Islet of Langerhans (tissue), 1 donor: ENCODE data around the gene DRAP1.

ENCODE experiments used
- FAIRE-seq: peaks from one replicate; lab custom pipeline; 2011; peaks lifted over from hg19 to GRCh38; lab: Jason Lieb, UNC

The DRAP1 gene

DNA sequence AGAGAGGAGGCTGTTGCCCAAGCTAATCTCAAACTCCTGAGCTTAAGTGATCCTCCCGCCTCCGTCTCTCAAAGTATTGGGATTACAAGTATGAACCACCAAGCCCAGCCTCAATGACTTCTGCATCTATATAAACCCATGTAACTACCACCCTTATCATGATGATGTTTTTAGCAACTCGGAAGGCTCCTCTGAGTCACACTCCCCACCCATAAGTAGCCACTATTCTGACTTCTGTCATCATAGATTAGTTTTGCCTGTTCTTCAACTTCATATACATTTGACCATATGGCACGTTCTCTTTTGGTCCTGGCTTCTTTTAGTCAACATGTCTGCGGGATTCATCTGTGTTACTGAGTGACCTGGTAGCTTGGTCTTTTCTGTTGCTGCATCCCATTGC lies 12.6 kb upstream of the DRAP1 start:
- FAIRE-seq, result no peak

DNA sequence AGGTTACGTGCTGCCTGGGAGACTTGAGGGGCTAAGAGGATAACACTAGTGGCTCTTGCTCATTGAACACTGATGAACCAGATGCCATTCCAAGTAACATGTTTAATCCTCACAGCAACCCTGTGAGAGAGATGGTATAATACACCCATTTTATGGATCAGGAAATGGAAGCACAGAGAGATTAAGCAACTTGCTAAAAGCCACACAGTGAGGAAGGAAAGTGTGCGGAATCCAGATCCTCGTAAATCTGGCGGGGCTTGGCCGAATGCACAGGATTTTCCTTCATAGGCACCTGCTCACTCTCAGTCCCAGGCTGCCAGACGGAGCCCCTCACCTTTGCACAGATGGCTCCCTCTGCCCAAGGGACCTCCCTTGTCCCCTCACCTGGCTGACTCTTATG lies 11.3 kb upstream of the DRAP1 start:
- no peak for FAIRE-seq

DNA sequence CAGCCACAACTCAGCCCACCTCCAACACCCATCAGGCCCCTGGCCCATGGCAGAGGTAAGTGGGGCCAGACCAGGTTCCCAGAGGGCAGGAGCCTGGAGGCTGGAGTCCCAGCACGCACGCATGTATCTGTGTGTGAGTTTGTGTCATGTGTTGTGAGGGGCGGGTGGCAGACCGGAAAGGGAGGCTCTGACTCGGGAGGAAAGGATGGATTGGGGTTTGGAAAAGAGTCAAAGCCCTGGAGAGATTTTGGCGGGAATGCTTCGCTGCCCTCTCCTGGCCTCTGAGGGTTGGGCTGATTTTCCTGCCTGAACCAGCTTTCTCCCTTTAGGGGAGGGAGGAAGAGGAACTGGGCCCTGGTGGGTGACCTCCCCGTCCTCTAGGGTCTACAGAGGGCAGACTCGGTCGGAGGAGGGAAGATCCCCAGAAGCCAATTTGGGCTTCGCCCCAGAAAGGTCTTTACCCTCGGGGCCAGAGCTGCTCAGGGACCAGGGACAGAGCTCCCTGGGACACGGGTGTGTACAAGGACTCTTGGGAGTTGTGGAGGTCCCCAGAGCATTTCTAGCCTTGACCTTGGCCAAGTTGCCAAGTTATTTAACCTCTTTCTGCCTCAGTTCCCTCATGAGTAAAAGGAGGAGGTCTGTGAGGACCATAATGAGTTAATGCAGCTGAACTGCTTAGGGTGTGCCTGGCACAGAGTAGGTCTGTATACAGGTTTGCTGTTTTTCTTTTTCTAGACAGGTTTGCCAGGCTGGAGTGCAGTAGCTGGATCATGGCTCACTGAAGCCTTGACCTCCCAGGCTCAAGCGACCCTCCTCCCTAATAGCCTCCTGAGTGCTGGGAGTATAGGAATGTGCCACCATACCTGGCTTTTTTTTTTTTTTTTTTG lies 7.3 kb upstream of the DRAP1 start:
- FAIRE-seq, result no peak

DNA sequence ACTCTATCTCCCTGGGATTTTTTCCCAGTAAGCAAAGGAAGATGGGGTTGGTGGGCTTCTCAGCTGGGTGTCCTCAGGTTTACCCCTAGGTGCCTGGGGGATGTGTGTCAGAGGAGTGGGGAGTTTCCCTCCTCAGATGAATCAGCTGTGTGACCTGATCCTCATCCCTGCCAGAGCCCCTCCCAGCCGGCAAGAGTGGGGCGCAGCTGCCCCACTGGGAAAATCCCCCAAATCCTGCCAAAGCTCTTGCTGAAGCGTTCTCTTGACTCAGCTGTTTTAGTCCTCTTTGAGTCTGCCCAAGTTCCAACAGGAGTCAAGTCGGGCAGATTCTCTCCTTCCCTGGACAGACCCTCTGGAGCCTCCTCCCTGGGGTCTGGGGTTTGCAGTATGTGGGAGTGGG lies 6.4 kb upstream of the DRAP1 start:
- no peak for FAIRE-seq

DNA sequence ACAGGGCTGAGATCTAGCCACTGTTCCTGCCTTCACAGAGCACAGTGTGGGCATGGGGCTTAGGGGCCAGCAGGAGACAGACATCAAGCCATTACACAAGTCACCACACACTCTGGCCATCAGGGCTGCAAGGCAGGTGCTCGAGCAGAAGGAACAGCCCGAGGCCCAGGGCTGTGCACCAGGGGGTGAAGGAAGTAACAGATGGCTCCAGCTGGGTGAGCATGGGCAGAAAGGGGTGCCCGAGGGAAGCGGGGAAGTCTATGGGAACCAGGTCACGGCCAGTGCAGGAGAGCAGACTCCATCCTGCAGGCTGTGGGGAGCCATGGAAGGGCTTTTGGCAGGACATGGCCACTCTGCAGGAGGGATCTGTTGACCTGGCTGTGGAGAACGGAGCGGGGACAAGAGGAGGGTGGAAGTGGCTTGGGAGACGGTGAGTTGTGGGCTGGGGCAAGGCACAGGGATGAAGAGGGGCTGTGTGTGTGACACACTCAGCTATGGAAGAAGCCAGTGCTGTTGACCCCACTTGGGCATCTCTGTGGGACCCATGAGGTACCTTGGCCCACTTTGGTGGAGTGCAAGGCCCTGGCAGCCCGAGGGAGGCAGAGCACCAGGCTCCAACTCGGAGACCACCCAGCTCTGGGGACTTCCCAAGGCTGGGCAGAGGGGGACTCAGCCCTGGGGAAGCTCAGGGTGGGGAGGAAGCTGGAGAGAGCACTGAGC lies 4.0 kb upstream of the DRAP1 start:
- FAIRE-seq, result no peak

DNA sequence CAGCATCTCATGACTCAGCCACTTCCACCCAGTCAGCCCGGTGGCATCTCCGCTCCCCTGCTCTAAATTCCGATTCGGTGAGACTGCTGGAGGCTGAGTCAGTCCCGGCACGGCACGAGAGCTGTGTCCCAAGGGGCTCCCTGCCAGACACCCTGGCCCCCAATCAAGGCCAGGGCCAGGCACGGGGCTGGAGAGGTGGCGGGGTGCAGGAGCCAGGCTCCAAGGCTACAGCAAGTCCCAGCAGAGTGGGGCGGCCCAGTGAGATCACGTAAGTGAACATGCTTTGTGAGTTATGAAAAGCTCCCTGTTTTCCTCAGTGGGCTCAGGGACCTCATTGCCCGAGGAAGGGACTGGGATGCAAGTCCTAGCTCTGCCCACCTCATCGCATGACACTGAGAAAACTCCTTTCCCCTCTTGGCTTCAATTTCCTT lies 3.4 kb upstream of the DRAP1 start:
- FAIRE-seq, result no peak

DNA sequence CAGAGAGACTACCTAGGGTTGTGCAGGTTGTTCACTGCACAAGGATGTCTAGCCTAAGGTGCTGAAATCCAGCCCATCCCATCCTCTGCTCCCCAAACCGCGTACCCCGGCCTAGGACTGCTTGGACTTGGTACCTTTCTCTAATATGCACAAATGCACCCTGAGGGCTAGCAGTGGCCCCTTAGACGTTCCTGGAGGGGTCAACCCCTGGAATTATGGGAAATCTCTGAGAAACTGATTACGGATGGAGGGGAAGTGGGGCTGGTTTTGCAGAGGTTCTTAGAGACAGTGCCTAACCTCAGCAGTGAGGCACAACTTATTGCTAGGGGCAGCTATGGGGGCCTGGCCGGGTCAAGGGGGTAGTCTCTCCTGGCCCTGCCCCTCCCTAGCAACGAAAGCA lies 2.8 kb upstream of the DRAP1 start:
- no peak for FAIRE-seq

DNA sequence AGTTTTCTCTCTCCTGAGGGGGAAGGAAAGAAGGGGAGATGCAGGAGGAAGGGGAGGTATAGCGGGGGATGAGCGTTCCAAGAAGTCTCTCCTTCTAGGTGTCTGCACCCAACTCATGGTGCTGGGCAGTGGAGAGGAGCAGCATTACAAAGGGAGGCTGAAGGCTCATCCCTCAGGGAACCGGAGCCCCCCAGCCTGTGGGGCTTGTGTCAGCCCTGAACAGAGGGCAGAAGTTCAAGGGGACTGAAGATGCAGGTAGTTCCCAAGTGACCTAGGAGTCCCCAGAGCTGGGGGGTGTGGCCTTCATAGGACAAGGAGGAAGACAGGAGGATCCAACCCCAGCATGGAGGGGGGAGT lies 2.2 kb upstream of the DRAP1 start:
- no peak for FAIRE-seq

DNA sequence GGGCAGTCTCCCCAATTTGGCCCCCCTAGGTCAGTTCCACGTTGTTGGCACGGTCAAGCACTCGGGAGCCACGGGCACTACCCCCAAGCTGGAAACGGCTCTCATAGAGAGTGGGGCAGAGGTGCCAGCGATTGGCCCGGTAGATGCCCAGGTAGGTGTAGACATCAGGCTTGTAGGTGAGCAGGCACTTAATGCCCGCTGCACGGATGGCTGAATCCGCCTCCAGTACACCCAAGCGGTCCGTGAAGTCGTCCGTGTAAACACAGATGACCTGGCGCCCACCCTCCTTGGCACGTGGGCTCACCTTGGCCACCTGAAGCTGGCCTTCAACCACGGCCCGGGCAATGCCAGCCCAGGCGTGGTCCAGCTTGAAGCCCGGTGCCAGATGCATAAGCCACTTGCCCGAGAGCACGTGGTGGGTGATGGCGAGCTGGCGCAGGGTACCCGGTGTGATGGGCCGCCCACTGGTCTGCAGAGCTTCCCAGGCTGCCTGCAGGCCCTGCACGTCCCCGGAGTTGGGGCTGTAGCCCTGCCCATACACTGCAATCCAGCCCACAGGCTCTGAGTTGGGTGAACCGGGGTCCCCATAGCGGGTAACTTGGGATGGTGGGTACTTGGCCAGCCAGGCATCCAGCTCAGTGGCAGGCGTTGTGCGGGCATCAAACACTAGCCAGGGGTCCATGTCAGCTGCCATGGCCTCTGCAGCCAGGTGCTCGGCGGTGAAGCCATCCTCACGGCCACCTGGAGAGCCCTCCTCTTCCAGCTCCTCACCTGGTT lies 1.6 kb upstream of the DRAP1 start:
- no peak for FAIRE-seq

DNA sequence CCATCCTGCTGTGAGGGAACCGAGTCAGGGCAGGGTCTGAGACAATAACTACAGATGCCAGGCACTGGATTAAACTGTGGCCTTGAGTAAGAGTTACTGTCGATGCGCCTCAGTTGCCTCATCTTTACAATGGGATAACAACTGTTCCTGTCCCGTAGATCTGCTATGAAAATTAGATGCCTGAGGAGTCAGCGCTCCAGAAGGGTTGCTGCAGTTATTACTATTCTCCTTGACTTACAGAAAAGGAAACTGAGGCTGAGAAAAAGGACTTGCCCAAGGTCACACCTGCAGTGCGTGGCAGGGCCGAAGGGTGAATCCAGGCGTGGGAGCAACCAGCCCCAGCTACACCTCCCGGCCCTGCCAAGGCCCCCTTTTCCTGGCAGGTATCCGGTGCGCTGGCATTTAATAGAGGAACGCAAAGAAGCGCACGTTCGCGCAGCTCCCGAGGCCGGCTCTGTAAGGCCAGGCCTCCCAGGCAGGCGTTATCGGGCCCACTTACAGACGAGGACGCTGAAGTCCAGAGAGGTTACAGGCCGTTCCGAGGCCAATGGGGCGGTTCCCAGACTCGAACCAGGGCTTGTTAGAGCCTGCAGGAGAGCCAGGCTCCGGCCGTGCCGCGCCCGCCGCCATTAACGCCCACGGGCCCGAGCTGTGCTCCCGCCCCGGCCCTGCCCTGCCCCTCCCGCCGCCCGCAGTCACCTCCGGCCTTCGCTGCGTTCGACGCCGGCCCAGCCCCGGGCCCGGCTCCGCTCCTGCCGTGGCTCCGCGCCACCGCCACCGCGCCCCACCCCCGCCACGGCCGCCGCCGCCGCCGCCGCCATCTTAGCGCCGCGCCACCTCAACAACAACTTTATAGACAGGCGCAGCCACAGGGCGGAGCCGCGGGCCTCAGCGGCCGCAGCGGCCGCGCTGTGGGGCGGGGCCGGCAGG lies 750 bp upstream of the DRAP1 start, which contains the start of gene C11orf68:
Gene C11orf68 (minus strand): TSS at position 852 of the 930 bp plus-strand sequence. CDS start 31 bp downstream, at position 821.
- FAIRE-seq, result no peak

DNA sequence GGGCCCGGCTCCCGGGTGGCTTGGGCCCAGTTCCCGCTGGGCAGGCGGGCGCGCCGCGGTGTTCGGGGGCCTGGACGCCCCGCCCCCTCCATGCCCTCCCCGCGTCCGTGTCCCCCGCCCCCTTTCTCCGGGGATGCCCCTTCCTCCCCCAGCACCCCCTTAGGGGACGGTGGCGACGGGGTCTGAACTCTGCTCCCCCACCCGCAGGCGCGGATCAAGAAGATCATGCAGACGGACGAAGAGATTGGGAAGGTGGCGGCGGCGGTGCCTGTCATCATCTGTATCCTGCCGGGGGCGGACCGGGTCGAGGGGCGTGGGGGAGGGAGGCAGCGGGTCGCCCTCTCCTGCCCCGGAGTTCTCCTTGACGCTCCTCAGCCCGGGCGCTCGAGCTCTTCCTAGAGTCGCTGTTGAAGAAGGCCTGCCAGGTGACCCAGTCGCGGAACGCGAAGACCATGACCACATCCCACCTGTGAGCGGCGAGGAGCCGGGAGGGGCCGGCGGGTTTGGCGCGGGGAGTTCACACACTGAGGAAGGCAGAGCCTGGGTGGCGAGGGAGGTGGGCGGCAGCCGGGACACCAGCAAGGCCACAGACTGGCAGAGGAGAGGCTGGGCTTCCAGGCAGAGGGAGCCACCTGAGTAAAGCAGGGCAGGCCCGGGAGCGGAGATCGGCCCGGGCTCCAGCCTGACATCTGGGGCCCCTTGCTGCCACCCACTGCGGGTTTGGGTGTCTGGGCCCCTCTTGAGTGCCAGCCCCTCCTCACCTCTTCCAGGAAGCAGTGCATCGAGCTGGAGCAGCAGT lies 546 bp downstream of the DRAP1 start:
- FAIRE-seq, result no peak

DNA sequence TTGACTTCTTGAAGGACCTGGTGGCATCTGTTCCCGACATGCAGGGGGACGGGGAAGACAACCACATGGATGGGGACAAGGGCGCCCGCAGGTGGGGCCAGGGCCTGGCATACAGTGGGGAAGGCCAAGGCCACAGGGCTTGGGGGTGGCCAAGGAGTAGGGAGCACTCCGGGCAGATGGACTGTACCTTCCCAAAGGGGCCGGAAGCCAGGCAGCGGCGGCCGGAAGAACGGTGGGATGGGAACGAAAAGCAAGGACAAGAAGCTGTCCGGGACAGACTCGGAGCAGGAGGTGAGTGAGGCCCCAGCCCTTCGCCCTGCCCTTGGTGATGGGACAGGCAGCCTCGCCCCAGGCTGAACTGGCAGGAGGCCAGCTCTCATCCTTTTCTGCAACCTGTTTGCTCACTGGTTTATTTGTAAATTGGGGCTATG lies 1.2 kb downstream of the DRAP1 start:
- no peak for FAIRE-seq

DNA sequence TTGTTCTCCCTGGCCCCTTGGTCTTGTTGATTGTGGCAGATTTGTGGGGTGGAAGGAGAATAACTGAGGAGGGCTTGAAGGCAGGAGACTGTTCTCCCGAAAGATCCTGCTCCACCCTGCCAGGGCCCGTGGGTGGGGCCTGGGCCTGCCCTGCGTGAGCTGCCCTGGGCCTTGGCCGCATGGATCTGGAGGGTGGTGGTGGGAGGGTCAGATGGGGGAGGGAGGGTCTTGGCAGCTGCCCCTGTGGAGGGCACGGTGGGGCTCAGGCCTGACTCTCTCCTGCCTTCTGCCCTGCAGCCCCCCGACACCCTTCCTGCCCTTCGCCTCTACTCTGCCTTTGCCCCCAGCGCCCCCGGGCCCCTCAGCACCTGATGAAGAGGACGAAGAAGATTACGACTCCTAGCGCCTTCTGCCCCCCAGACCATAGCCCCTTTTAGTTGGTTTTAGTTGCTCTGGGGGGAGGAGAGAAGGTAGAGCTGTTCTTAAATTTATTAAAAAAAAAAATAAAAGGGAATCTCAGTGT lies 1.9 kb downstream of the DRAP1 start:
- no peak for FAIRE-seq

DNA sequence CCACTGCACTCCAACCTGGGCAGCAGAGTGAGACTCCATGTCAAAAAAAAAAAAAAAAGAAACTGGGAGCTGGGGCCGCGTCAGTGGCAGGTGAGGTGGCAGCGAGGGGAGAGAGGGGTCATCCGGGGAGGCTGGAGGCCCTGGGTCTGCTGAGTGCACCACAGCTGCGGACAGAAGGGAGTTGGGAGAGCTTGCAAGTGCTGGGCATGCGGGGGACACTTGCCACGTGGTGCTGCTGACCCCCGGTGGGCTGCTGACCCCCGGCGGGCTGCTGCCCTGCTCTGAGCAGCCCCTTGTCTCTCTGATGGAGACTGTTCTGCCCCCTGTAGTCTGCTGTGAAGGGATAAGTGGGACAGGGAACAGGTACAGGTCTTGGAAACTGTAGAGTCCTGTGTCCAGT lies 2.6 kb downstream of the DRAP1 start:
- FAIRE-seq, result no peak

DNA sequence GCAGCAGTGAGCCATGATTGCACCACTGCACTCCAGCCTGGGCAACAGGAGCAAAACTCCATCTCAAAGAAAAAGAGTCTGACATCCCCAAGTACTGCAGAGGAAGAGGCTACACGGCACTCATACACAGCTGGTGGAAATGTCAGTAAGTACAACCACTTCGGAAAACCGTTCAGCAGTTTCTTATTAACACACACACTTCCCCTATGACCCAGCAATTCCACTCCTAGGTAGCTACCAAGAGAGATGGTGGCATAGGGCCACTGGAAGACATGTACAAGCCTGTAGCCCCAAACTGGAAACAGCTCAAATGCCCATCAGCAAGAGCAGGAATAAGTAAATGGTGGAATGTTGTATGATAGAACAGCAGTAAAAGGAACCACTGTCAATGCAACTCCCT lies 3.3 kb downstream of the DRAP1 start:
- no peak for FAIRE-seq

DNA sequence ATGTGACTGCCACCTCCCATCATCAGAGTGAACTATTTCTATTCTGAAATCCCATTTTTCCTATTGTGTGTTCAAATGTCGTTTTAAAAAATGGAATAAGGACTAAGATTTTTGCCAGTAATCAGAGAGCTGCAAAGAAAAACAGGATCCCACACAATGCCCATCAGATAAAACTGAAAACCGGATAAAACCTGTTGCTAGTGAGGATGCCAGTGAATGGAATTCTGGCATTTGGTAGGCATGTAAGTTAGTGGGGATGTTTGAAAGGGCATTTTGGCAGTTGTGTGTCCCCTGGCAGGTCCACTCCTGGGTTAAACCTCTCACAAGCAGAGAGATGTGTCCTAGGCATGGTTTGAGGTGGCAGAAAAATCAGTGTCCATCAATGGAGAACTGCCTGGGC lies 6.2 kb downstream of the DRAP1 start:
- FAIRE-seq, result no peak

DNA sequence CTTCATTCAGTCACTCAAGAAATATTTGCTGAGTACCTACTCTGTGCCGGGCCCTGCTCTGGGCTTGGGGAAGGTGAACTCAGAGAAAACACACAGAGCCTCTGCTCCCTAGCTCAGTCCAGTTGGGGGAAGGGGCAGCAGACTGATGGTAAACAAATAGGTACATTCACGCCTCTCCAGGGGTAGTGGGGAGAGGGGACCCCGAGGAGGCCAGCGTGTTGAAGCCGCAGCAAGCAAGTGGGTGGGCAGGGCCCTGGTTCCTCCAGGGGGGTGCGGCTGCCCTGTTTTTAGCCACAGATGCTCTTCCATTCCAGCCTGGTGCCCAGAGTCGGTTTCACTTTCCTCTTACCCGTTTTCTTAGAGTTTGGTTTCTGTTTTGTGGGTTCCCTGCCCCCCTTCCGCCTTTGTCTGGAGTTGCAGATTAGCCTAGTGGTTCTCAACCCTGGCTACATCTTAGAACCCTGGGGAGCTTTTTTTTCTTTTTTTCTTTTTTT lies 8.7 kb downstream of the DRAP1 start:
- no peak for FAIRE-seq

DNA sequence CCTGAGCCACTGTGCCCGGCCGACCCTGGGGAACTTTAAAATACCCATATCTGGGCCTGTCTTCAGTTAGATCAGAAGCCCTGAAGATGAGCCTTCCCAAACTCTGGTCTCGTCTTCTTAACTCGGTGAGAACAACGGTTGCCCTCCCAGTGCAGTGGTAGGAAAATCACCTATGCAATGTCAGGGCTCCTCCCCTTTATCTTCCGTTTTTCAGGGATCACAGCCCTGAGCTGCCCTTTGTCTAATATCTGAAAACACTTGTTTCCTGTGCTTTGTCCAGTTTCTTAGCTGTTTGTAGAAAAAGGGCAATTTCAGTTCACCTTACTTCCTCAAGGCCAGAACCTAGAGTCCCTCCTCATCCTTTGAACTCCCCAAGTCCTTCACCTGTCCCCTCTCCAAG lies 9.4 kb downstream of the DRAP1 start:
- FAIRE-seq, result no peak

DNA sequence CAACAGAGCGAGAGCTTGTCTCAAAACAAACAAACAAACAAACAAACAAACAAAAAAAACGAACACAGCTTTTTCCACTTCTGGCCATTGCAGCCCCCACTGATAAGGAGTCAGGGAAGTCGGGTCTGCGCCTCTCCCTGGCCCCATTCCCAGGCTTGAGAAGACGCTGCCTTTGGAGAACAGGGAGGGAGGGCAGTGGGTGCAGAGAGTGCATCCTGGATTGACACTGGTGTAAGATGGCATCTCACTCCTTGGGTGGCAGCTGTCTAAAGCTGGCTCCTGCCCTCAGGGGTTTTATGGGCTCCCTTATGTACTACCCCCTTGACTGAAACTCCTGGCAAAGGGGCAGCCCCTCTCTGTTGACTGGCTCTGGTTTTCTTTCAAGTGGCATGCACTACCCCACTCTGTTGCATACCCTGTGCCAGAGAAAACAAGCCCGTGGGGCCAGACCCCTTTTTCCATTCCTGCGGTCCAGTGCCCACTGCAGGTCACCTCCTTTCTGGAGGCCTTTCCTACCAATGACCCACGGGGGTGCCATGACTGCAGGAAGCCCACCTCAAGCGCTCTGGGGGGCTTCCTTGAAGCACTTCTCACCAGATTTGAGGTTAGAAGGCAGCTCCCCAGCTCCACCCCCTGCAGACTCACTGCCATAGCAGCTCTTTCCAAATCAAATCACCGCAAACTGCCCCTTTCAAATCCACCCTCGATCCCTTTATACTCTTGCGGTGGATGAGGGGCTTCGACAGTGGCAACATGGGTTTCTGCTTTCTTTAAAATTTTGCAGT lies 12.7 kb downstream of the DRAP1 start:
- FAIRE-seq, result no peak

DNA sequence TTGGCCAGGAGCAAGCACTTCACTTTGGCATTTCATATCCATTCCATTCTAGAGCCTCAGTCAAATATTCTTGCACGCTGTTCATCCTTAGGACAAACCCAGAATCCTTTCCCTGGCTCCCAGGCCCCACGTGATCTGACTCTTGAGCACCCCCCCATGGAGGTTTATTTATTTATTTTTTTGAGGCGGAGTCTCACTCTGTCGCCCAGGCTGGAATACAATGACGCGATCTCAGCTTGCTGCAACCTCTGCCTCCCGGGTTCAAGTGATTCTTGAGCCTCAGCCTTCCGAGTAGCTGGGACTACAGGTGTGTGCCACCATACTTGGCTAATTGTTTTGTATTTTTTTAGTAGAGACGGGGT lies 13.3 kb downstream of the DRAP1 start:
- no peak for FAIRE-seq
